Glomerular visceral epithelial cell (primary cell): ENCODE measurements around the gene TSPAN9.

ENCODE experiments used
- DNase-seq: peaks from one replicate; pipeline ENCODE4 v3.0.0-alpha.2; 2016; ENCODE audit errors: extremely low spot score

The TSPAN9 gene

DNA sequence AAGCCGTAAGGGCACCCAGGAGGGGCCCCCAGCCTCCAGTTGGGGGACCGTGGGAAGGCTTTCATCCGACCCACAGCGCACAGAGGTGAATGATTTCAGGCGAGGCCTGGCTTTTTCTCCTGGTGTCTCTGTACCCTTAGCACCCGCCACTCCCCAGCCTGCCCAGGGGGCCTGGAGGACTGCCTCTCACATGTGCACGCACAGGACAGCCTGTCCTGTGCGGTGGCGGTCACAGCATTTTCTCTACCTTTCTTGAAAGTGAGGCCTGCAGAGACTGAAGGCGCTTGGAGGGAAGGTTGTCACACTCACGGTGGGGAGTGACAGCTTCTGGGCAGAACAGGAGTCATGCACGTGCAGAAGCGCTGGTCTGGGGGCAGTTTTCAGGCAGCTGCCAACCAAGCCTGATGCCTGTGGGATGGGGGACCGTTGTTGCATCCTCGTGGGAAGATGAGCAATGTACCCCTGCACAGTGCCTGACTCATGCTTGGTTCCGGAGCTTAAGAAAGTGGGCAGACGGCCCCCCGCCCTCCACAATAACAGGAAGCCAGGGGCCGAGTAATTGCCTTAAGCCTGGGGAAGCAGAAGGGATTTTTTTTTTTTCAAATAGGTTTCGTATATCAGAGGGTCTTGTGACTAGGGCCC, 148.1 kb downstream of the TSPAN9 start:
- peak; percentile 84 for DNase-seq

DNA sequence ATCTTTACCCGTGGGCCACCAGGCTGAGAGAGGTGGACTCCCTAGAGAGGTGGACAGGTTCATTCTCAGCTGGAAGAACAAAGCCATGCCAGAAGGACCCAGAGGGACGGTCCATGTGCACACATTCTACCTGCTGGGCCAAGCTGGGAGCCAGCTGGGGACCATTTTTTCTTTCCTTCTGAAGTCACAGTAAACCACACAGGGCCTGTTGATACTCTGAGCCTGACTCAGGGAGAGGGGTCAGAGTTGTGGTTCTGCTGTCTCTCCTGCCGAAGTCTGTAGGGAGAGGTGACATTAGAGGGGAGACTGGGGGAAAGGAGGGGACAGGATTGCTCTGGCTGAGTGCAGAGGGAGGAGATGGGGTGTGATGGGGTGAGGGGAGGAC, 148.6 kb downstream of the TSPAN9 start:
- DNase-seq: no peak

DNA sequence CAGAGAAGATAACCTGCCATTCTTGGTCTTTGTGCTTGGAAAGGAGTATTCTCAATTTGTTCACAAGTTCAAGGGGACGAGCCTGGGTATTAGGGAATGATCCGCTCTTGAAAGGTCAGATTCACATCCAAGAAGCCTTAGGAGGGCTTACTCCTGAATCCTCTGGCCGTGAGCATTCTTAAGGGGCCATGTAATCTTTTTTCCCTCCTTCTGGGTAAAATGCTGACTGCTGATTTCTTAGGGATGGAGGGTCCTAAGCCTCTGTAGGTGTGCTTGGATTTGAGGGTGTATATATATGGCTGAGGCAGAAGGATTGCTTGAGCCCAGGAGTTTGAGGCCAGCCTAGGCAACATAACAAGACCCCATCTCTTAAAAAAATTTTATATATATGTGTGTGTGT, 149.1 kb downstream of the TSPAN9 start:
- no peak for DNase-seq

DNA sequence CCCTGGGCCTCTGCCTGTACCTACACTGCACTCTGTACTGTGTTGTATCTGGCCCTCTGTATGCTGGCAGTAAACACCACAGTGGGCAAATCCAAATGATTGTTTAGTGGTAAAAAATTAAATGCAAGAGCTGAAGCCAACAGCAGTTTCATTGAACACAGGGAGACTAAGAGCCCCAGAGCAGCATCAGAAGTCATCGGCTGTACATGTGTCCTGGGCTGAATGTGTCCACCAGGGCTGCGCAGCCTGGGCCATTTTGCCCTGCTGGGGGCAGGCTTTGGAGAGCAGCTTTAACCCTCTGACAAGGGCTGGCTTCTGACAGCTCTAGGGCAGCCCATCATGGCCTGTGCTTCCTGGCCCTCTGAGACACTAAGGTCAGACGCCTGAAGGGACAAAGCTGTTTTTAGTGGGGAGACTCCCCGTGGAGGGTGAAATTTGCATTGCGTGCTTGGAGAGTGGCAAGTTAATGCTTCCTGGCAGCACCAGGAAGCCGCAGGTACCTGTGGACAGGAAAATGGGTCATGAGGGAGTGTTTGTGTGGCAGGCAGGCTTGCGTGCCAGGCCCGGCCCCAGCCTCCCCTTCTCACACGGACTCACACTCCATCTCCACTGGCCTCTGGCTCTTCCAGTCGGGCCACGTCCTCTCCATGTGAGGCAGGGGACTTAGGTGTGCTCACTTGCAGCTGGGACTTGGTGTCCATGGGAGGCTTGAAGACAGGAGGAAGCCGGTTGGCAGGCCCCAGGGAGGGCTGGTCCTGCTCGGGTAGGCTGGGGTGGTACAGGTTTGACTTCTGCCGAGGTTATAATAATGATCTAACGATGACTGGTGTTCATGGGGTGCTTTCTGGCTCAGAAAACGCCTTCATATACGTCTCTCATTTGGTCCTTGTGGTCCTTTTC, 150.1 kb downstream of the TSPAN9 start:
- no peak for DNase-seq

DNA sequence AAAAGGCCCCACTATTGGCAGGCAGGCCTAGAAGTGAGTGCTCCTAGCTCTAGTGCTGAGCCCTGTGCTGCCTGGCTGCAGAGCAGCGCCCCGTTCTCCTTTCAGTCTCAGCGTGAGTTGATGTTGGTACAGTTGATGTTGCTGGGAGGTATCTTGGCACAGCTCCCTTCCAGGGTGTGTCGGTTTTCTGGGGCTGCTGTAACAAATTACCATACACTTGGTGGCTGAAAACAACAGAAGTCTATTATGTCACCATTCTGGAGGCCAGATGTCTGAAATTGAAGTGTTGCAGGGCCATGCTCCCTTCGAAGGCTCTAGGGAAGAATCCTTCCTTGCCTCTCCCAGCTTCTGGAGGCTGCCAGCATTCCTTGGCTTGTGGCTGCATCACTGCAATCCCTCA, 151.4 kb downstream of the TSPAN9 start:
- no peak for DNase-seq

DNA sequence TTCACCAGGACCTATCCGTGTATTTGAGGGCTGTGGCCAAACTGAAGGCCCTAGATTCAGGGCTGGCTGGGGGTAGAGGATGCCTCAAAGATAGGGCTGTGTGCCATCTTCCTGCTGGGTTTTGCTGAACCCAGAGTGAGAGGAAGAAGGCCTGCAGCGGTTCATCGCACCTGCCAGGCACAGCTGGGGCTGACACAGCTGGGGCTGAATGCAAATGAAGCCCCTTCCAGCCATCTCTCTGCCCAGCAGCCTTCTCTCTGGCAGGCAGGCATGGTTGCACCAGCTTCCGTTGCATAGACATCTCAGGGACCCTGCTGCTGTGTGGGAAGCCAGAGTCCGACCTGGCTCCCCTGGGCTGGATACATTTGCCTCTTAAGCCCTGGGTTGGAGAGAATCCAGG, 152.4 kb downstream of the TSPAN9 start:
- no peak for DNase-seq

GRCh38 chr12:3230758-3231375, 153.7 kb downstream of the TSPAN9 start:
- DNase-seq: no peak

DNA sequence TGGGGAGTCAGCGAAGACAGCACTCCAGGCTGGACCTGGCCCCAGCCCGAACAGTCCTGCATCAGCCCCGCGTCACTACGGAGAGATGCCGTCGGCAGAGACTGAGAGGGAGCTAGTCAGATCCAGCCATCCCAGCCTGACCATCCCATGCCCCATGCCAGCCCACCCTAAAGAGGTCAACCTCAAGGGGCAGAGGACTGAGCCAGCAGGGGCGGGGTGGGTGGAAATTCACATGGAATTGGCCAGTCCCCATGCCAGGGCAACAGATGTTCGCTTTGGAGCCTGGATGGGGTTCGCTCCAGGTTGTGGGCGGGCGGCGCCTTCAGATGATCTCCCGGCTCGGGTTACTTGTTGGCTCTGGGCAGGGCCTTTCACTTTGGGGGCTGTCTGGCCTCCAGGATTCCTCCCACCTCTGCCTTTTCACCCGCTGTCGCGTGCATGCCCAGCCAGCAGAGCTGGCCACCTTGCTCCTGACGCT, 154.3 kb downstream of the TSPAN9 start:
- DNase-seq: no peak

DNA sequence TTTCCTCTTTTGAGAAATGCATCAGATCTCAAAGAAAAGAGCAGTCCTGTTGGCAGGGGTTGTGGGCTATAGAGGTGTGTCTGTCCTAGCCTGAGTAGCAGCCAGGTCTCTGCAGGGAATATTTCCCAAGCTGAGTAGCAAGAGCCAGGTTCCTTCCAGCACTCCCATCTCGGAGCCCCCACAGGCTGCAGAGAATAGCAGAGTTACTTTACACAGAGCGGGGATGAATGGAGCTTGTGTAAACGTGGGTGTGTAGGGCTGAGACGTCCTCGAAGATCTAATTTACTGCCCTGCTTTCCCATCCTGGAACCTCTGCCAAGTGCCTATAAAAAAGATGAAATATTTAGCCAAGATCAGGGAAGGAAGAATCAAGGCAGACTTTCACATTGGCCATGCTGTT, 156.6 kb downstream of the TSPAN9 start:
- no peak for DNase-seq

DNA sequence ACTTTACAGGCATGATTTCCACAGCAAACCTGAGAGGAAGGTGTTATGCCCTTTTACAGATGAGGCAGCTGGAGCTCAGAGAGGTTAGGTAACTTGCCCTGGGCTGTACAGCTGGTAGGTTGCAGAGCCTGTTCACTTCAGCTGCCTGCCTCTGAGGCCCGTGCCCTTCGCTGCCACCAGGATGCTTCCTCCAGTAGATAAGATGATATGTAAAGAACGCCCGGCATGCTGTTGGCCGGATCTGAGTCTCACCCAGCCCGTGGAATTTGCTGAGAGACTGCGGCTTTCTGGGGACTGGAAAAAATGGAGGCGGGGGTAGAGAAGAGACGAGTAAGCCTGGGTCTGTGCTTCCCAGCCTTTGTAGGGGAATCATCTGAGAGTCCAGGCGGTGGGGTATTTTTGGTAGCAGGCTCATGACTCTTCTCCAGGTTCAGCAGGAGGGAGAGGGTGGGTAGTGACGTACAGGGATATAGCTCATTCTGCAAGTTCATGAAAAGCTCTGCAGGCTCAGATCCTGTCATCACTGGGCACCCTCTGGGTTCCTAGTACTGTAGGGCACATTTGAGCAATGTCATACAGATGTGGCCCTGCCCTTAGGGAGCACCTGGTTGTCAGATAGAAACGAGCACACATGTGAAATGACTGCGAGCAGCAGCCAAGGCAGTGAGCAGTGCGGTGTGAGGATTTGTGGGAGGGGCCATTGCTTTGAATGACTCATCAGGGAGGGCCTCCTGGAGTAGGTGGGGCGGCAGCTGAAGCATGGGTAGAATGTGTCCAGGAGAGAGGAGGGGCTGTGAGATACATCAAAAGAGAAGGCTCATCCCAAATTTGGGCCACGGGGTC, 159.4 kb downstream of the TSPAN9 start:
- peak; percentile 40 for DNase-seq

DNA sequence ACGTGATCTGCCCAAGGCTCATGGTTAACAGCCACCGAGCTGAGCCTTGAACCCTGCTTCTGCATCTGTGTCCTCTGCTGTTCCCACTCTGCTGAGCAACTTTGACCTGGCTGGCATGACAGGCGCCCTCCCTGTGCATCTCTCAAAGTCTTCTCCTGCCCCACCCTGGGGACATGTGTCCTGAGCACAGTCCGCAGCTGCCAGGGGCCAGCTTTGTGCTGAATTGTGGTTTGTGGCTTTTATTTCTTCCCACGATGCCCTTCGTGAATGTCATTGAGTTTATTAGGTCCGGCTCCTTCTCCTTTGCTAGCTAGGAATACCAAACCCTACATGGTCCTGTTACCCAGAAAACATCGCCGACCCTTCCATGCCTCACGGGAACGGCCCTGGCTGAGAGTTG, 161.0 kb downstream of the TSPAN9 start:
- DNase-seq: no peak

DNA sequence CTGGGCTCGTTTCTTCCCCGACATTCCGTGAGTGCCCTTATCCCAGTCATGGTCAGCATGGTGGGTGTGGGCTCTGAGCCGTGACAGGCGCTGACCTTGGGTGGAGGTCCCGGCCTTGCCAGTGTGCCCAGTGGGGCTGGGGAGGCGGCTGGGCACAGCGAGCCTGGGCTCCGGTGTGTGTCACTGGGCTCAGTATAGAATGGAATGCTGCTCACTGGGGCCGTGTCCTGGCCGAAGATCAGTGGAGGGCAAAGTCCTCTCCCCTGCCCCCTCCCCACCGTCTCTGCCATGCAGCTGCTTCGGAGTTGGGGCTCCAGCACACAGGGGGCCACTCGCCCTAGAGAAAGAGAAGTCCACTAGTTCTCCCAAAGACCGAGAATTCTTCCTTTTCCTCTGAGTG, 164.4 kb downstream of the TSPAN9 start:
- peak; percentile 26 for DNase-seq

DNA sequence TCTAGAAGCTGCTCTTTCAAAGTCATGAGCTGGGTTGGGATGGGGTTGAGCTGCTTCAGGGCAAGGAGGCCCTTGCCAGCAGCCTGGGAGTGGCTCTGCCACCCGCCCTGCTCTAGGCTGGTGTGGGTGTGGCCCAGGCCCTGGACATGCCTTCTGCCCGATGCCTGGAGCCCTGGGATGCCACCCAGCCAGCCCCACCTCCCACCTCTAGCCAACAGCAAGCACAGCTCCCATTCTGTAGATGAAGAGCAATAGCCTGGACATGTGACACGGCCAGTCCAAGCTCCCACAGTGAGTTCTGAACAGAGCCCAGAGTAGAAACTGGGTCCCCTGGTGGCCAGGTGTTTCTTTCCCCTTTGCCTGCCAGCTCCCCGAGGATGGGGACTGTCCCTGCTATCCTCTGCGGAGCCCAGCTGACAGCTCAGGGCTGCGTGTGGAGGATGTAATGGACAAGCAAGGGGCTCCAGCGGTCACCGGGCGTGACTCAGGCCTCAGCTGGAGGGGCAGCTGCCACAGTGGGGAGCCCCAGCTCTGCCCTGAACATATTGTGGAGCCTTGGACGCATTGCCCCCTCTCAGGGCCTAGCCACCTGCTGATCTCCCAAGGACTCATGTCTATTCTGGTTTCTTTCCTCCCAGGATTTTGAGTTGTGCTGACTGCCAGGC, 165.2 kb downstream of the TSPAN9 start:
- DNase-seq: peak; percentile 3

DNA sequence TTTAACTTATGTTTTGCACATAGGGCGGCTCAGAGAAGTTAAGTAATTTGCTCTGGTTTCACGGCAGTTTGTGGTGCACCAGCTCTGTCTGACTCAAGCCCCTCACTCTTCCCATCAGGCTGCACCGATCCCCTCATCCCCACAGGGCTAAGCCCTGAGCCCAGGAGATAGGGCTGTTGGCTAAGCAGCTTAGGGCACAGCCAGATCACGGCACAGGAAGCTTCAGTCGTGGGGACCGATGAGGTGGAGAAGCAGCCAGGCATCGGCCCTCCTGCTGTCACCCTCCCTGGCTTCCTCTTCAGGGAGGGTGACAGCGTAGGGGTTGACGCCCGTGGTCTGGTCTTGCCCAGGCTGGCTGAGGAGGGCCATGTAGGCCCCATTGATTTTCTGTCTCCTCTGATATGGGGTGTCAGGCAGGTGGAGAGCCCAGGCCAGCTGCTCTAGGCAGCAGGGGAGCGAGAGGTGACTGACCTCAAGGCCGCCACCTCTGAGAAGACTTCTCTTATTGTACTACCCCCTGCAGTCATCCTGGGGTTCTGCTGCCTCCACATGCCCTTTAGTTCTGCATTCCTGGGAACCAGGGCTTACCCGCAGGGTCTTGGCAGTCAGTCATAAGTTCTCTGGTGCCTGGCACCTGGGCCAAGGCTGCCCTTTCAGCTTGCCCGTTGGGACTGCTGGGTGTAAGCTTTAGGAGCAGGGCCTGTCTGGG, 166.4 kb downstream of the TSPAN9 start:
- peak; percentile 13 for DNase-seq

- no peak for DNase-seq
Observed at GRCh38 chr12:3244219-3244750, 167.1 kb downstream of the TSPAN9 start.

DNA sequence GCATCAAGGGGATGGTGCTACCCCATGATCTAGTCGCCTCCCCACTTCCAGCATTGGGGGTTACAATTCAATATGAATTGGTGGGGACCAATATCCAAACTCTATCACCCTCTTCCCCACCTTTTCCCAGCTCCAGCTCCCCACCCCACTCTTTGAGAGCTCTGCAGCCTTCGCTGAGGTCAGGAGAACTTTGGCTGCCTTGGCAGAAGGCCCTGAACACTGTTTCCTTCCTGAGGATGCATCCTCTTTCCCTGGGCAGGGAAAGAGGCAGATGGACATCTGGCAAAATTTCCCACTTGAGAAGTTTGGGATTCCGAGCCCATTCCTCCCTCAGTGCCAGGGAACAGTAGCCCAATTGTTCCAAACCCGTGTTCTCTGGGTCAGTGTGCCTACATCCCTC, 169.1 kb downstream of the TSPAN9 start:
- no peak for DNase-seq

DNA sequence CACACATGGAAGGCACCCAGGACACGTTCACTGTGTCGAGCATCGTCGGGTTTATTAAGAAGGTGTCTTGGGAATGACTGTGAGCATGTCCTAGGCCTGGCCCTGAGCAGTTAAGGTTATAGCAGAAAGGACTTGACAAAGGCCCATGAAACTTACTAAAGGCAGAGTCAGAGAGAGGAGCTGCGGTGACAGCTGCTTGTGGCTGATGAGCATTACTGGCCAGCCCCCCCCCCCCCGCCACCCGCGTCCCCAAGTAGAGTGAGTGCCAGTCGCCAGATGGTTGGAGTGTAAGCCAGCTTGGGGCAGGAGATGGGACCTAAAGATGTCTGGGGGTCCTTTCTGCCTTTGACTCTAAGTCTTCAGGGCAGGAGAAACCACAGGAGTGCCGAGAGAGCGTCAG, 169.9 kb downstream of the TSPAN9 start:
- DNase-seq: no peak

DNA sequence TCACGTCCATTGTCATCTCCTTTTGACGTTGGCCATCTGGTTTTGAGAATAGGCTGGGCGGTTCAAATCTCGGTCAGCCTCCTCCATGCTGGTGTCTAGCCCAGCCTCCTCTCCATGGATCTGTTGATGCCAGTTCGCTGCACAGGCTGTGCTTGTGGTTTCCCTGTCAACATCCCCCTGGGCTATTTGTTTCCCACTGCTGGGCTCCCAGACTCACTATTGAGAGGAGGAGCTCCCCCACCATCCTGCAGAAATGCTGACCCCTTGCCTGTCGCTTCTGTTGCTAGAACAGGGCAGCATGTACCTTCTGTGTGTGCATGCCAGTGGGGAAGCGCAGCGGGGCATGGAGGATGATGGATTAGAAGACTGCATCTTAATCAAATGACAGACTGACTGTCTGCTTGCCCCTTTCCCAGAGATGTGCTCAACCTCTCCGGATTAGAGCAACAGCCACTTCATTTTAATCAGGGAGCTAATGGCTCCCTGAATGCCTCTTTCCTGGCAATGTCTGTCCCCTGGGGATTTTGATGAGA, 170.5 kb downstream of the TSPAN9 start:
- DNase-seq: no peak

DNA sequence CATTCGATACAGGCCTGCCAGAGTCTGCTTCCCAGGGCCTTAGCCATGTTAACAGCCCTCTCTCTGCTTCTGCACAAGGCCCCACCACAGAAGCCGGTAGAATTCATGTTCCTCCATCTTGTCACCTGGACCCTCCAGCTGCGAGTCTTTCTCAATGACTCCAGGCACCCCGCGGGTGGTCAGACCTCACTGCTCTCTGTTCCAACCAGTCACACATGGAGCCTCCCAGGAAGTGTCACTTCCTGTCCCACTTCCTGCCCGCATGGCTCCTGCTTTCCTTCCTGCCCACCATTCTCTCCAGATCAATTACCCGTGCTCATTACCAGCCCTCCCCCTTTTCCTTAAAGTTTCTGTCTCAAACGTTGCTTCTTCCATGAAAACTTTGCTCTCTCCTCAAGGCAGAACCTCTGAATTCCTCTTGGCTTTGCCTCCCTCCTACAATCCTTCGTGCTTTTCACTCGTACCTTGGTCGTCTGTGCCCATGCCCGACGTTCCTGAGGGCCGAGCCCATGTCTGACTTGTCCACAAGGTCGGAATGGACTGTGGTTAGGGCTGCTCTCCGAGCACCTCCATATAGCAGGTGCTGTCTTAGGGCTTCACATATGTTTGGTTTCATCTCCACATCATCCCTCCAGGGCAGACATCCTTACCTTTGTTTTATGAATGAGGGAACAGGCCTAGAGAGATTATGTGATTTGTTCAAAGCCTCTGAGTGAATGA, 172.1 kb downstream of the TSPAN9 start:
- no peak for DNase-seq
